Activated CD8-positive, alpha-beta memory T cell treated with anti-CD3 and anti-CD28 coated beads, Interleukin-2, amount 50 U/mL, for 1 hour (primary cell): Measurements from ENCODE around the gene MSRB1.
A peak's percentile ranks its signal among the peaks of the same experiment; 100 is the strongest.
"Not testable (repeated sequence)": the region's sequence is repeated elsewhere in the genome, so short reads cannot be mapped to it uniquely, and the experiment has no call there.

Experiments used
- DNase-seq: peaks from one replicate; pipeline ENCODE4 v3.0.0-alpha.2; 2020; ENCODE audit errors: extremely low read depth

Gene MSRB1

DNA sequence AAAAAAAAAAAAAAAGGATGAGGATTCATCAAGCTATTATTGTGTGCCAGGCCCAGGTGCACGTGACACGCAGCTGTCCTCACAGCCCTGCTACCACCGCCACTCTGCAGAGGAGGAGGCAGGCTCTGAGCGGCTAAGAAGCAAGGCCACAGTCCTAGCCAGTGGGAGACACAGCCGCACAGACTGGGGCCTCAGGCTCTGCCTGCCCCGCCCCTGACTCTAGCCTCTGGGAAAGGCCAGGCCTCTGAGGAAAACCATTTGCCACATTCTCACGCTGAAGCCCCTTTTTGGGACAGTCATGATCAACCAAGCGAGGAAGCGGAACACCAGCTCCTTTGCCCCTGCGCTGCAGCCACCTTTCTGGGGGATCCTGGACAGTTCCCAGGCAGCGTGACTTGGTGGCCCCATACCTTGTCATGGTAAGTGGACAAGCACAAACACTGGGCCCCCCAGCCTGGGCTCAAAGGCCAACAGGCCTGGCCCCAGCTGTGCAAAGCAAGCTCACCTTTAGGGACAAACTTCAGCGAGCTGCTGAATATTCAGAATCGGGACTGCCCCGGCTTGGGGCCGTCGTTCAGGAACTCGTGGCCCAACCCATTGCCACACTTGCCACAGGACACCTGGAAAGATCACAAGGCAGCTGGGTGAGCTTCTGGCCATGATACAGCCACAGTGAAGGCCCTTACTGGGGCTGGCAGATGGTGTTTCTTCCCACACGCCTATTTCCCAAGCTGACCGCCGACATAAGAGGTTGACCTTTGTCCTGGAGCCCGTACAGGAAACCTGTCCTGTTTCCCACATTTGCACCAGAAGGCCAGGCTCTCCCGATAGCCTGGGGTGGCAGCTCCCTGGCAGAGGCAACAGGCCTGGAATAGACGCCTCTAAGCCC, 2.5 kb downstream of the MSRB1 start:
- no peak for DNase-seq

DNA sequence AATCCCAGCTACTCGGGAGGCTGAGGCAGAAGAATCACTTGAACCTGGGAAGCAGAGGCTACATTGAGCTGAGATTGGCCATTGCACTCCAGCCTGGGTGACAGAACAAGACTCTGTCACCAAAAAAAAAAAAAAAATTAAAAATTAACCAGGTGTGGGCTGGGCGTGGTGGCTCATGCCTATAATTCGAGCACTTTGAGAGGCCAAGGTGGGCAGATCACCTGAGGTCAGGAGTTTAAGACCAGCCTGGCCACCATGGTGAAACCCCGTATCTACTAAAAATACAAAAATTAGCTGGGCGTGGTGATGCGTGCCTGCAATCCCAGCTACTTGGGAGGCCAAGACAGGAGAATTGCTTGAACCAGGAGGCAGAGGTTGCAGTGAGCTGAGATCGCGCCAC, 3.2 kb downstream of the MSRB1 start:
- DNase-seq: not testable (repeated sequence)

DNA sequence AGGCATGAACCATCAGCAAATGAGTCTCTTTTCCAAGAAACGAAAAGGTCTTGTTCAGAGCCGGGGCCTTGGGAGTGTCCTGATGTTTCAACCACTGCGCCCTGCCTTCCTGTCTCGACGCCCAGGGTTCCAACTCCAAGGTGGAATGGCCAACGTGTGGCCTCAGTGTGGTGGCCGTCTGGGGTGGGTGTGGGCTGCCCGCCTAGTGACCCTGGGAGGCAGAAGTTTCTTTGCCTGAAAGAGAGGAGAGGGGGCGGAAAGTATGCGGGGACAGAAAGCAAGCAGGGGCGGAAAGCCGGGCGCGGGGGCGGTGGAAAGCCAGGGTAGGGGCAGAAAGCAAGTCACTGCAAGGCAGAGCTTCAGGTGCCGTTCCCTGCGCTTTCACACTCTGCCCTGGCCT, 4.1 kb downstream of the MSRB1 start:
- DNase-seq: no peak

DNA sequence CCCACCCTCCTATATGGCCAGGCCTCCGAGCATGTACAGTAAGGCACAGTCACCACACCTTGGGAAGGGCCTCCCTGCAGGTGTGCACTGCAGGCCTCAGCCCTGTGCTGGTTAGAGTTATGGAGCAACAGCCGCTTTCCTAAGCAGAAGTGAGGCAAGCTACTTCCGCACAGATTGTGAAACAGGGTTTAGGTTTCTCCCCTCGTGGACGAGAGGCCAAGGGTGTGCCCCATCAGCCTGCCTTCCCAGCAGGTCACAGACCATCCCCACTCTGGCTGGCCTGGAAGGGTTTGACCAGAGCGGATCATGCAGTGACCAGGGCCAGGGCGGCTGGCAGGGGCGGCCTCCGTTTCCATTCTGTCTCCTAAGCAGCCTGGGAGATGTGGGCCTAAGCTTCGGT, 4.7 kb downstream of the MSRB1 start:
- DNase-seq: no peak

DNA sequence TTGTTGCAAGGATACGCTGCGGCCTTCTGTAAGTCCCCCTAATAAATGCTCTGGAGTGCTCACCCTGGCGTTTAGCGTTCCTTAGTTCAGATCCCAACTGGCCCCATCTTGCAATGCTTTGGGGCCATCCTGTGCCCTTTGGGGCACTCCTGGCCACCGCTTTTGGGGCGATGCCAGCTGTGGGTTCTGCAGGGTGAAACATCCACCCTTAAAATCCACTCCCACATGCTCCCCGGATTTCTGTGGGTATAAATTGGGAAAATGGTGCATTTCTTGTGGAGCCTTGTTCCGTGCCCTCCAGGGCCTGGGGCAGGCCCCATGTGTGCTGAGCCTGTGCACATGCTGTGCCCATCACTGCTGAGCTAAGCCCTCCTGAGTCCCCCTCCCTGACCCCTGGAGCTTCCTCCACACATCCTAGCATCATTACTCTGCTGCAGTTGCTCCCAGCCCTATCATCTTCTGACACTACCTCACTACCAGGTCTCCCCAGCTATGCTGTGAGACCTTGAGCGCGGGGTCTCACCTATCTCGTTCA, 6.0 kb downstream of the MSRB1 start:
- no peak for DNase-seq

DNA sequence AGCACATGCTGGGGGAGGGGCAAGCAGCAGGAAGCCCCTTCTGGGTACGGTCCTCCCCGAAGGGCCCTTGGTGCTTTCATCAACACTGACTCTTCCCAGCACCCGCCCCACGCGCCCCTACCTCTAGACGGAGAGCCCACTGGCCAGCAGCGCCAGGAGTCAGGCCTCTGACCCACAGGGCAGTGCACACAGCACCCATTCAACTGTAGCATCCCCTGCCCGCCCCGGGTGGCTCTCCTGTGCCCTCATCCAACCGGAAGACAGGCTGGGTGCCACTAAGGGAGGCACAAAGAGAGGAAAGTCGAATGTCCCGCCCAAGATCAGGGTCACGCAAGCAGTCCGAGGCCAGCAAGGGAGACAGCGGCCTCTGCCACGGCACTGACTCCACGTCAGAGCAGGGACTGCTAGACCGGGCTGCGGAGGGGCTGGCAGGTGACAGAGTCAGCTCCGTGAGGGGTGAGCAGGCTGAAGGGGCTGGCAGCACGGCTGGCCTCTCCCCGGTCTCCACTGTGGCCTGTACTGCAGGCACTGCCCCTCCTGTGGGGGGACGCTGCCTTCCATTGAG, 9.8 kb downstream of the MSRB1 start:
- DNase-seq: no peak

DNA sequence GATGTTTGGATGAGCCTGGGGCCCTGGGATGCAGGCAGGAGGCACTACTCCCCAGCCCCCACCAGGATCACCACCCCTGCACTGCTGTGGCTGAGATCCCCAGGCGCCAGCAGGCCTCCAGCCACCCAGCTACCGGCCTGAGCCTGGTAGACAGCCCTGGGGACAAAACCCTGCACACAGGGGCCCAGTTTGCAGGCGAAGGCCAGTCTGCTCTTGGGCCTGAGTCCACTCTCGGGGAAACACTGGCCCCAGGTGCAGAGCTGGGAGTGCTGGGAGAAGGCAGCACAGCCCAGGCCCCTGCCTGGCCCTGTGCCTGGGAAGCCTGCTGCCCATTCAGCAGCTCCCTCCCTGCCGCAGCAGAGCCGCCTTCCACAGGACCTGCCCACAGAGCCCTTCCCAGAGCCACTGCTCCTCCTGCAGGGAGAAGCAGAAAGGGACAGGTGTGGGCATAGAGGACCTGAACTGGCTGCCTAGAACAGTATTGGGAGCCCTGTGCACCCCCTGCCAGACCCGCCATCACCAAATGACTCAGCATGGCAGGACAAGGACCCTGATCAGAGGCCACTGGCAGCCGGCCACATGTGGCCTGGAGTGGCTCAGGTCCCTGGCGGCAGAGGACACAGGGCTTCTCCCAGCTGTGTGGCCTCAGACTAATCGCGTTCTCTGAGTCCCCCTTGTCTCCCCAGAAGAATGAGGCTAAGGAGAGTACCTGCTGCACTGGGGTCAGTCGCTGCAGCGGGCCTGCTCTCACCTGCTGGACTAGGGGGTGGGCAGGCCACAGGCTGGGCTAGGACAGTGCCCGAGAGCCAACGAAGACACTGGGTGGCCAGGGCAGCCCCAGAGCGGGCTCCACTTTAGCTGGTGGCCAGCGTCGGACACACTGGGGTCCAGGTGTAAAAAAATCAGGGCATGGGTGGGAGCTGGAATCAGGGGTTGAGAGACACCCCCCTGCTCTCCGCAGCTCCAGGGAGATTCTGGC, 10.7 kb downstream of the MSRB1 start:
- DNase-seq: no peak

DNA sequence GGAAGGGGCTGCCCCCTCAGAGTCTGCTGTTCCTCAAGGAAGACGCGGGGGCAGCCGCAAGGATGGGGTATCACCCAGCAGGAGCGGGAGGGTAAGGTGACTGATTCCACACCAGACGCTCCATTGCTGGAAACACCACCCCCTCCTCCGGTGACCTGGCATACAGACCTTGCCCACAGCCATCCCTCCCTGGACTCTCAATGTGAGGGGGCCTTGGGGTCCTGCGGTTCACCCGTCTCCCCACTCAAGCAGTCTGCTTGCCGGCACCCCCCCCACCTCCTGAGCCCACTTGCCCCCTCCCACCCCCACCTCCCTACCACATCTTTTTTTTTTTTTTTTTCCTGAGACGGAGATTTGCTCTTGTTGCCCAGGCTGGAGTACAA, 12.7 kb downstream of the MSRB1 start:
- DNase-seq: no peak

DNA sequence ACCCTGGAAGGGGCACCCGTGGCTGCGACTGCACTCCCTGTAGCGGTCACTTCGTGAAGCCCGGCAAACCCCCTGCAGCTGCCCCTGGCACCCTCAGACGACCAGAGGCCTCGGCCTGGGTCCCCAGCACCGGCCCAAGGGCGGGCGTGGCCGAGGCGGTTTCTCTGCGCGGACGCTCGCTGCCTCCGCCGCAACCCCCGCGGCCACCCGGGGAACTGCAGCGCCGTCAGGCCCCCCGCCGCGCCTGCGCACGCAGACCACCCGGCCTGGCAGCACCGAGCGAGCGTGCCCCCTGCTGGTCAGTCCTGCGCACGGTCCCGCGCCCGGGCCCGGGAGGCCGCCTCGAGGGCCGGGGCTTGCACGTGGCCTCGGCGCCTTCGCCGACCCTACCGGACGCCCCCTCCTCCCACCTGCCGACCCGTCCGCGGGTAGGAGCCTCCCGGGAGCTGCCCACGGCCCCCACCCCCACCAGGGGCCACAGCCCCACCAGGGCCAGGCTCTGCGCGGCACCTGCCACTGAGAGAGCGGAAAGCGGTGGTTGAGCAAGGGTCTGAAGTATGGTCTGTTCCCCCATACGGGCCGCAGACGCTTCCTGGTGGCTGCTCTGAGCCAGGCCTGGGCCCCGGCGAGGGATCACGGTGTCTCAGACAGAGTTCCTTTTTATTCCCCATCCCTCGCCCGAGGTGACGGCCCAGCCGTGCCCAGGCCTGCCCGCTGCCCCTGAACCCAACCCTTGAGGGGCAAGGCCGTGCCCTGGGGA, 13.2 kb downstream of the MSRB1 start:
- peak; percentile 69 for DNase-seq

DNA sequence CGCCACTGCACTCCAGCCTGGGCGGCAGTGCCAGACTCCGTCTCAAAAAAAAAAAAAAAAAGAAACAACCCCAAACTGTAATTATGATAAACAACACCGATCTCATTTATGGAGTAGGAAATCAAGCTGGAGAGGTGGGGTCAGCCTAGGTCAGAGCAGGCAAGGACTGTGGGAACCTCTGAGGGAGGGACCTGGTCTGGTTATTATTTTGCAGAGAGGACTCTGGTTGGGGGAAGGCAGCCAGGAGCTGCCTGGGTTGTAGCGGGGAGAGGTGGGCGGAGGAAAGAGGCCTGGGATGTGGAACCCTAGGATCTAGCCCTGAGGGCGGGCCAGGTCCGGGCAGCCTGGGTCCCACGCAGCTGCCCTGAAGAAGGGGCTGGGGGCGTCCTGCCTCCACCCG, 13.9 kb downstream of the MSRB1 start:
- DNase-seq: no peak

DNA sequence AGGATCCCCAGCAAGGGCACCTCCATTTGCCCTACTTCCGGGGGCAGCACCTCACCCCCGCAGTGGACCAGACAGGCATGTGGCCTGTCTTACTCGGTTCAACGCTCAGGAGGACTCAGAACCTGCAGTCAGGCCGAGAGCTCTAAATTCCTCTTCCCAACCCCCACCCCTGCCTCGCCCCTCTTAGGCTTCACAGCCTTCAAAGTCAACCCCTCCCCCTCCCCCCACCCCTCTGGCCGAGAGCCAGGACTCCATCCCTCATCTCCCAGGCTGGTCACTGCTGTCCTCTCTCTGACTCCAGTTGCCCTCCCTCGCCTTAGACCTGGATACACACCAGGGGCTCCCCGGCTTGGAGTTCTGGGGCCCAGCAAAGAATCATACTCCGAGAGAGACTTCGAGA, 16.7 kb downstream of the MSRB1 start:
- no peak for DNase-seq

DNA sequence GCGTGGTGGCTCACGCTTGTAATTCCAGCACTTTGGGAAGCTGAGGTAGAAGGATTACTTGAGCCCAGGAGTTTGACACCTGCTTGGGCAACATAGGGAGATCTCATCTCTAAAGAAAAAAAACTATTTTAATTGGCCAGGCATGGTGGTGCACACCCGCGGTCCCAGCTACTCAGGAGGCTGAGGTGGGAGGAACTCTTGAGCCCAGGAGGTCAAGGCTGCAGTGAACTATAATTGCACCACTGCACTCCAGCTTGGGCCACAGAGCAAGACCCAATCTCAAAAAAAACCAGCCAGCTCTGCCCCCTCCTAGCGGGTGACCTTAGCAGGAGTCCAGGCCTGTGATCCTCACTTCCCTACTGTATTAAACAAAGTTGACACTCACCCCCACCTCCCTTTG, 18.9 kb downstream of the MSRB1 start:
- no peak for DNase-seq

DNA sequence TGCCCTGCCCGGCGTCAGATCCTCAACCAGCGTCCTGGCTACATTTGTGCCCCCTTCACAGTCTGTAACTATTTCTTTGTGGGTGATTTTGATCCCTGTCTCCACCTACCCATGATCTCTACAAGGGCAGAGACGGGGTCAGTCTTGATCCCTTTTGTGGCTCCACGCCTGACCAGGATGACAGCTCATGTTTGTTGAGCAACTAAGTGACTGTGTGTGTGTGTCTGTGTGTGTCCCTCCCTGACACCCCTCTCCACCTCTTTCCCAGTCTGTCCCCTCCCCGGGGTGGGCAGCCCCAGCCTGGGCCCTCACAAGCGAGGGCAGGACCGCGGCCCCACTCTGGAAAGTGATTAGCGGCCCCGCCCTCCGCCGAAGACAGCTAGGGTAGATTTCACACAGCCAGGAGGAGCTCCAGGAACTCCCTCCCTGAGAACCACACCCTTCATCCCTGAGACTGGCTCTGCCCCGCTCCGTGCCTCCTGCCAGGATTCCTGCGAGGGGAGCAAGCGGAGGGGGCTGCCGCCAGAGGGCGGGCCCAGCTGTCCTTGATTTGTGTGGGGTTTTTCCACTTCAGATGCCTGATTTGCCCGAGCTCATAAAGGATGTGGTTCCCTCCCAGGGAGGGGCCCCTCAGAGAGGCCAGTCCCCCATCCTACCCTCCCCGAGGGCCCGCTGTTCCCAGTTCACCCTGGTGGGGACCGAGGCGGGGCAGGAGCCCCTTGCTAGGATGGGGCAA, 19.5 kb downstream of the MSRB1 start:
- DNase-seq: no peak

DNA sequence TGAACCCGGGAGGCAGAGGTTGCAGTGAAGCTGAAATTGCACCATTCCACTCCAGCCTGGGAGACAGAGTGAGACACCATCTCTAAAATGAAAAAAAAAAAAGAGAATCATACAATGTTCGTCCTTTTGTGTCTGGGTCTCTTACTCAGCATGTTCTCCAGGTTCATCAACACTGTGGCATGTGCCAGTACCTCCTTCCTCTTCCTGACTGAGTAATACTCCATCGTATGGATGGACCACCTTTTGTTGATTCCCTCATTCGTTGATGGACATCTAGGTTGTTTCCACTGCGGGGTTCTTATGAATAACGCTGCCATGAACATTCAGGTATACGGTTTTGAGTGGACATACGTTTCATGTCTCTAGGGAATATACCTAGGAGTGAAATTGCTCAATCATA, 20.6 kb downstream of the MSRB1 start:
- no peak for DNase-seq

DNA sequence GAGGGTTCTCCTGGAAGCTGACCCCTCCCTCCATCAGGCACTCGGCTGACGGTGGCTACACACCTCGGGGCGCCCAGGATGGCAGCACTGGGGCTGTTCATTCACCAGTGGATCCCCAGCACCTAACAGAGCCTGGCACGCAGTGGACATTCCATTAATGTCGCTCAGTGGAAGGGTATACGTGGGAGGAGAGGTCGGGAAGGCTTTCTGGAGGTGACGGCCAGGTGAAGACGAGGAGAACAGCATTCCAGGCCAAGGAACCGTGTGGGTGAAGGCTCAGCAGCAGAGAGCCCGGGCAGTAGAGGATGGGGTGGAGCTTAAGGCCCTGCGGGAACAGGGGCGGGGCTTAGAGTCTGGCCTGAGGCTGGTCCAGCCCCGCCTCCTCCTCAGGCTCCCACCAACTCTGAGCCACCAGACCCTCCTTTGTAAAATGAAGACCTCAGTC, 22.2 kb downstream of the MSRB1 start:
- DNase-seq: no peak

DNA sequence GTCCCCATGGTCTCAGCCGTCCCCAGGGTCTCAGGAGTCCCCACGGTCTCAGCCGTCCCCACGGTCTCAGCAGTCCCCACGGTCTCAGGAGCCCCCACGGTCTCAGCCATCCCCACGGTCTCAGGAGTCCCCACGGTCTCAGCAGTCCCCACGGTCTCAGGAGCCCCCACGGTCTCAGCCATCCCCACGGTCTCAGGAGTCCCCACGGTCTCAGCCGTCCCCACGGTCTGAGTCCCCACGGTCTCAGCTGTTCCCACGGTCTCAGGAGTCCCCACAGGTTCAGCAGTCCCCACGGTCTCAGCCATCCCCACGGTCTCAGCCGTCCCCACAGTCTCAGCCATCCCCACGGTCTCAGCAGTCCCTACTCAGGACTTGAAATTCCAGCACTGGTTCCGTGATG, 22.9 kb downstream of the MSRB1 start:
- not testable (repeated sequence) for DNase-seq

DNA sequence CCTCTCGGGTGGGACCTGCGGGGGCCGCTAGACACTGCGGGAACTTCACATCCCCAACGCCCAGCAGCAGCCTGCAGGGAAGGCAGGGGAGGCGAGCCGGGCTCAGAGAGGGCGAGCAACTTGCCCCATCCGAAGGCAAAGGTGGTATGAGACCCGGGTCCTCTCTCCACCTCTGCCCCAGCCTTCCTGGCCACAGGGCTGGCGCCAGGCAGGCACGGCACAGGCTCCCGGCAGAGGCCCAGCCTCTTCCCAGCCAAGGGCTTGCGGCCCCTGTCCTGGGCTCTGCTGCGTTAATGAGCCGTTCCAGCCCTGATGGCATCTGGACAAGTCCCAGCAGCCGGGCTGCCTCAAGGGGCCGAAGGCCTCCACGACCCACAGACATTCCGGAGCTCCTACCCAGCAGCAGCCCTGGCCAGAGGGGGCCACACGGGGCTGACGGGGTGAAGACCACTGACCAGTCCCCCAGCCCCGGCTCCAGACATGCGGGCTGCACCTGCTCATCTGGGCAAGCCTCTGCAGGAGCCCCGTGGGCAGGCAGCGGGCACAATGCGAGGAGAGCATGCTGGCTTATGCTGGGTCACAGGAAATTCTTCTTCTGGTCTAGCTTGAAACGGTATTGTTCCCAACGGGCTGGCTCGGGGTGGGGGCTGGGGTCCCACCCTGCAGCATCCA, 23.5 kb downstream of the MSRB1 start:
- no peak for DNase-seq

DNA sequence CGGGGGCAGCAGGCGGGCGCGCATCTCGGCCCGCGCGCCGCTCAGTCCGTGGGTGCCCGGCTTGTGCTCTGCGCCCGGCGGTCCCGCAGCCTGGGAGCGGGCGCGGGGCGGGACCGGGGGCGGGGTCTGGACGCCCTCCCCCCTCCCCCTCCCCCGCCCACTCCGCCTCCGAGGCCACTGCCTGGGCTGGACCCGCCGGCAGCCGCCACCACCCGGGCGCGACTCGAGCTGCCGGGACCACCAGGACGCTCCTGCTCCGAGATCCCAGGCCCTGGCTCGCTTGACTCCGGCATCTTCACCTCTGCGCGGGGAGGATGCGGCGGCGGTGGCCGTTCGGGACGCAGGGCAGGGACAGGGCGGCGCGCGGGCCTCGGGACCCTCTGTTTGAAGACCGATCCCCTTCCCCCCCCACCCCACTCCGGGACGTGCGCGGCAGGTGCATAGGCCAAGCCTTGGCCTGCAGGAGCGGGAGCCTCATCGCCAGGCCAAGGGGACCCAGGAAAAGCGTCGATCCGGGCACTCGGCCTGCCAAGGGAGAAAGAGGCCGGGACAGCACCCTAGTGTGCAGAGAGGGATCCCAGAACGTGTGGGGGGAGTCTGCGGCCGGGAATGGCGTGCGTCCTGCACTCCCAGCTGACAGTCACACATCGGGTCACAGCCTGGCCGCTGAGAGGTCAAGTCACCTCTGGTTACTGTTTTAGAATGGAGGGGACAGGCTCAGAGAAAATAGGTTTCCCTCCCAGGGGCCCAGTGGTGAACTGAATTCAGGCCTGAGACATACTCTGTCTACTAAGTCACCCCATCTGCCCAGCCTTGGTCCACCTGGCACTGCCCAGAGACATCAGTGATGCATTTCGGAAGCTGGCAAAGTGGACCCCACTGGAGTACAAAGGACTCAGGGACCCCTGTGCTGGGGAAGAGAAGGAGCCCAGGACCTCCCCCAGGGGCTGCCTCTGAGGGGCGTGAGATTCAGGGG, 24.4 kb downstream of the MSRB1 start, which contains the start of gene HS3ST6:
Gene HS3ST6 (minus strand): TSS at position 65 of the 976 bp plus-strand sequence. CDS start 92 bp downstream, outside the sequence.
- DNase-seq: no peak
